Measurements from ENCODE around the gene PCYT1B. TPM values are rescaled to one million over a fixed set of nuclear protein-coding genes. Genes with fewer than 3 reads are reported as not detected.

Gene PCYT1B
- total RNA-seq, 1 experiment from 2014 or later, result not detected

- CTCF ChIA-PET, result no interaction called here
- Histone ChIP-seq H4K20me1 (ENCODE audit: insufficient read depth) (no peaks in the 10 kb centered on the region), H3K9me2 (ENCODE audit: insufficient read depth) (no peaks in the 10 kb centered on the region), H3K4me3 (no peak overlapping the region), H3K36me3 (ENCODE audit: low read depth) (no peaks in the 10 kb centered on the region), H3K9me3 (ENCODE audit: insufficient read depth, low read depth) (no peaks in the 10 kb centered on the region), H2AFZ (no peak overlapping the region), H3K27me3 (ENCODE audit: insufficient read depth, low read depth) (no peaks in the 10 kb centered on the region), H3K27ac (no peak overlapping the region), H3K79me2 (ENCODE audit: low read depth) (no peaks in the 10 kb centered on the region), H3K4me2 (no peak overlapping the region), H3F3A (ENCODE audit: insufficient read depth, low read depth) (no peaks in the 10 kb centered on the region), H3K4me1 (replicated peaks; ENCODE audit: insufficient read depth) (no peaks in the 10 kb centered on the region)
- DNase-seq, result no peak
- POLR2A ChIA-PET (ENCODE audit: unreplicated experiment), result no interaction called here
- intact Hi-C loops (cut with micrococcal nuclease; ENCODE audit: unreplicated experiment), result no loop called here
- no TSS peak for BruUV-seq (replicated peaks)
- TF ChIP-seq EZH2 (IDR thresholded peaks at IDR 0.05; ENCODE audit: low read depth) (no peak), CTCF (conservative IDR thresholded peaks at IDR 0.05) (no peak)
Measured at GRCh38 chrX:24528605-24529004, 118.5 kb downstream of the PCYT1B start.

GRCh38 chrX:24526616-24527015 lies 120.5 kb downstream of the PCYT1B start:
- Histone ChIP-seq H3K27ac (no peak overlapping the region), H3K4me2 (no peak overlapping the region), H3K36me3 (ENCODE audit: low read depth) (no peaks in the 10 kb centered on the region), H3K4me3 (no peak overlapping the region), H3K4me1 (replicated peaks; ENCODE audit: insufficient read depth) (no peaks in the 10 kb centered on the region), H3K79me2 (ENCODE audit: low read depth) (no peaks in the 10 kb centered on the region), H3K9me2 (ENCODE audit: insufficient read depth) (no peaks in the 10 kb centered on the region), H3K9me3 (ENCODE audit: insufficient read depth, low read depth) (no peaks in the 10 kb centered on the region), H3K27me3 (ENCODE audit: insufficient read depth, low read depth) (no peaks in the 10 kb centered on the region), H2AFZ (no peak overlapping the region), H3F3A (ENCODE audit: insufficient read depth, low read depth) (no peaks in the 10 kb centered on the region), H4K20me1 (ENCODE audit: insufficient read depth) (no peaks in the 10 kb centered on the region)
- POLR2A ChIA-PET (ENCODE audit: unreplicated experiment), result no interaction called here
- CTCF ChIA-PET, result no interaction called here
- no TSS peak for BruUV-seq (replicated peaks)
- TF ChIP-seq CTCF (conservative IDR thresholded peaks at IDR 0.05) (no peak), EZH2 (IDR thresholded peaks at IDR 0.05; ENCODE audit: low read depth) (no peak)
- DNase-seq, result no peak
- intact Hi-C loops (cut with micrococcal nuclease; ENCODE audit: unreplicated experiment), result no loop called here

- POLR2A ChIA-PET (ENCODE audit: unreplicated experiment), result no interaction called here
- CTCF ChIA-PET, result no interaction called here
- Histone ChIP-seq H3K27me3 (ENCODE audit: insufficient read depth, low read depth) (no peaks in the 10 kb centered on the region), H4K20me1 (ENCODE audit: insufficient read depth) (no peaks in the 10 kb centered on the region), H3K36me3 (ENCODE audit: low read depth) (no peaks in the 10 kb centered on the region), H3K9me2 (ENCODE audit: insufficient read depth) (no peaks in the 10 kb centered on the region), H3K4me1 (replicated peaks; ENCODE audit: insufficient read depth) (no peaks in the 10 kb centered on the region), H3K27ac (no peak overlapping the region), H3K4me2 (no peak overlapping the region), H3K79me2 (ENCODE audit: low read depth) (no peaks in the 10 kb centered on the region), H3K9me3 (ENCODE audit: insufficient read depth, low read depth) (no peaks in the 10 kb centered on the region), H3F3A (ENCODE audit: insufficient read depth, low read depth) (no peaks in the 10 kb centered on the region), H2AFZ (no peak overlapping the region), H3K4me3 (no peak overlapping the region)
- BruUV-seq (replicated peaks), result no TSS peak
- intact Hi-C loops (cut with micrococcal nuclease; ENCODE audit: unreplicated experiment), result no loop called here
- no peak for TF ChIP-seq CTCF (conservative IDR thresholded peaks at IDR 0.05)
- TF ChIP-seq EZH2 (IDR thresholded peaks at IDR 0.05; ENCODE audit: low read depth), result no peak
- no peak for DNase-seq
Measured at GRCh38 chrX:24525455-24525854, 121.7 kb downstream of the PCYT1B start.

Data from PC-9 (cell line).